ACC112 (cell line): ENCODE measurements around the gene IL4.

ENCODE experiments used
- H2AFZ ChIP-seq: fragments of 200-600 bp; sonication (generic); one replicate; pipeline ENCODE4 v1.6.0; 2017; ENCODE audit warnings: antibody characterized with exemption, low read length; ENCODE audit not compliant: unreplicated experiment
- H3K27ac ChIP-seq: fragments of 200-600 bp; sonication (generic); 2 replicates; pipeline ENCODE4 v1.5.1; 2014; ENCODE audit warnings: low read depth, mild to moderate bottlenecking, antibody characterized with exemption, low read length, moderate library complexity
- H3K27me3 ChIP-seq: fragments of 200-600 bp; sonication (generic); 2 replicates; pipeline ENCODE4 v1.6.1; 2014; ENCODE audit warnings: mild to moderate bottlenecking, antibody characterized with exemption, low read length, moderate library complexity, mixed read lengths; ENCODE audit not compliant: insufficient read depth
- H3K36me3 ChIP-seq: fragments of 200-600 bp; sonication (generic); 2 replicates; pipeline ENCODE4 v1.6.1; 2016; ENCODE audit warnings: mild to moderate bottlenecking, antibody characterized with exemption, low read length, moderate library complexity, mixed read lengths; ENCODE audit not compliant: insufficient read depth
- H3K4me1 ChIP-seq: fragments of 200-600 bp; sonication (generic); one replicate; pipeline ENCODE4 v1.6.1; 2016; ENCODE audit warnings: low read length, mixed read lengths; ENCODE audit not compliant: insufficient read depth, unreplicated experiment, control insufficient read depth
- H3K4me3 ChIP-seq: fragments of 200-600 bp; sonication (generic); 2 replicates; pipeline ENCODE4 v1.5.1; 2014; ENCODE audit warnings: mild to moderate bottlenecking, low read depth, low read length
- H3K79me2 ChIP-seq: fragments of 200-600 bp; sonication (generic); one replicate; pipeline ENCODE4 v1.6.0; 2016; ENCODE audit warnings: low read length; ENCODE audit not compliant: control insufficient read depth, unreplicated experiment, insufficient read depth

The IL4 gene

GRCh38 chr5:132666310-132667123 is 7.3 kb upstream of the IL4 start:
- no peaks in the 10 kb centered on the region for H3K27me3 ChIP-seq
- no peak overlapping the region for H2AFZ ChIP-seq
- H3K79me2 ChIP-seq, result no peaks in the 10 kb centered on the region
- H3K27ac ChIP-seq, result no peak overlapping the region
- no peaks in the 10 kb centered on the region for H3K36me3 ChIP-seq
- no peak overlapping the region for H3K4me3 ChIP-seq
- H3K4me1 ChIP-seq, result no peaks in the 10 kb centered on the region

DNA sequence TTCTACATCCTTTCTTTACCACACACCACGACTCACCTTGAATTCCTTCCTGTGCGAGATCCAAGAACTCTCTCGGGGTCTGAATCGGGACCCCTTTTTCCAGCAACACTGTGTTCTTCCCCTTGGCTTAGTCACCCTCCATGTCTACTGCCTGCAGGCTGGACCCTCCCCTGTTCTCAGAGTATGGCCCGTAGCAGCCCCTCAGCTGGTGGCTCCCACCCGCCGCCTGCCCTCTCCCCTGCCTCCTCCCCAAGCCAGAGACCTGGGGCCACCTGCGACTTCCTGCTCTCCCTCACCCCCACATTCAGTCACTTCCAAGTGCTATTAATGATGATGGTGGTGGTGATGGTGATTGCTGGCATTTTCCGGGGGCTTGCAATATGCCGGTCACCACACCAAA is 6.5 kb upstream of the IL4 start:
- Histone ChIP-seq H3K79me2 (no peaks in the 10 kb centered on the region), H2AFZ (no peak overlapping the region), H3K4me1 (no peaks in the 10 kb centered on the region), H3K4me3 (no peak overlapping the region), H3K27ac (no peak overlapping the region), H3K36me3 (no peaks in the 10 kb centered on the region), H3K27me3 (no peaks in the 10 kb centered on the region)

- Histone ChIP-seq H3K27ac (no peak overlapping the region), H3K27me3 (no peaks in the 10 kb centered on the region), H3K36me3 (no peaks in the 10 kb centered on the region), H3K4me3 (no peak overlapping the region), H3K4me1 (no peaks in the 10 kb centered on the region), H2AFZ (no peak overlapping the region), H3K79me2 (no peaks in the 10 kb centered on the region)
Observed at GRCh38 chr5:132667761-132668705, 5.8 kb upstream of the IL4 start.

- Histone ChIP-seq H3K36me3 (no peaks in the 10 kb centered on the region), H3K4me3 (no peak overlapping the region), H3K4me1 (no peaks in the 10 kb centered on the region), H3K79me2 (no peaks in the 10 kb centered on the region), H2AFZ (no peak overlapping the region), H3K27me3 (no peaks in the 10 kb centered on the region), H3K27ac (no peak overlapping the region)
Observed at GRCh38 chr5:132668706-132669454, 4.9 kb upstream of the IL4 start.

DNA sequence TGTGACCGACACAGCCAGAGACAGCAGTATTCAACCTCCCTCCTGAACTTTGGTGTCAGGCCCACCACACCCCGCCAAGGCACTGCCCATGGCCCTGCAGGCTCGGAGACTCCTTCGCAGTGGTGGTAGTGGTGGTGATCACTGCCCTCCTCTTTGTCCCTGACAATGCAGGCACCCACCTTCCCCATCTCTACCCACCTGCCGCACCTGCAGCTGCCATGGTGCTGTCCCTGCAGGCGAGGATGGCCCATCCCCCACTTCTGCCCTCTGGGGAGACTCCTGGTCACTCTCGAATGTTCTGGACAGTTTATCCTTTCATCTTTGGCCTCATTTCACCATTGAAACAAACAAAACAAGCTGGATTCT is 4.4 kb upstream of the IL4 start:
- no peak overlapping the region for H3K4me3 ChIP-seq
- H3K36me3 ChIP-seq, result no peaks in the 10 kb centered on the region
- H3K4me1 ChIP-seq, result peaks cover 6% of the 10 kb centered on the region
- H3K79me2 ChIP-seq, result no peaks in the 10 kb centered on the region
- H3K27ac ChIP-seq, result no peak overlapping the region
- H2AFZ ChIP-seq, result no peak overlapping the region
- no peaks in the 10 kb centered on the region for H3K27me3 ChIP-seq

- peaks cover 12% of the 10 kb centered on the region for H3K4me1 ChIP-seq
Observed at GRCh38 chr5:132669966-132670882, 3.6 kb upstream of the IL4 start.

GRCh38 chr5:132671000-132671399 is 2.8 kb upstream of the IL4 start:
- no peaks in the 10 kb centered on the region for H3K36me3 ChIP-seq
- no peaks in the 10 kb centered on the region for H3K27me3 ChIP-seq
- H3K4me3 ChIP-seq, result no peak overlapping the region
- no peak overlapping the region for H2AFZ ChIP-seq
- H3K79me2 ChIP-seq, result no peaks in the 10 kb centered on the region
- no peak overlapping the region for H3K27ac ChIP-seq
- peaks cover 13% of the 10 kb centered on the region for H3K4me1 ChIP-seq

More at GRCh38 chr5:132669966-132670882, 3.6 kb upstream of the IL4 start:
- Histone ChIP-seq H3K27me3 (no peaks in the 10 kb centered on the region), H3K79me2 (no peaks in the 10 kb centered on the region), H2AFZ (no peak overlapping the region), H3K4me3 (no peak overlapping the region), H3K27ac (no peak overlapping the region), H3K36me3 (no peaks in the 10 kb centered on the region)

DNA sequence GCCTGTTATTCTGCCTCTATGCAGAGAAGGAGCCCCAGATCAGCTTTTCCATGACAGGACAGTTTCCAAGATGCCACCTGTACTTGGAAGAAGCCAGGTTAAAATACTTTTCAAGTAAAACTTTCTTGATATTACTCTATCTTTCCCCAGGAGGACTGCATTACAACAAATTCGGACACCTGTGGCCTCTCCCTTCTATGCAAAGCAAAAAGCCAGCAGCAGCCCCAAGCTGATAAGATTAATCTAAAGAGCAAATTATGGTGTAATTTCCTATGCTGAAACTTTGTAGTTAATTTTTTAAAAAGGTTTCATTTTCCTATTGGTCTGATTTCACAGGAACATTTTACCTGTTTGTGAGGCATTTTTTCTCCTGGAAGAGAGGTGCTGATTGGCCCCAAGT is 301 bp upstream of the IL4 start:
- Histone ChIP-seq H3K4me3 (no peak overlapping the region), H3K36me3 (no peaks in the 10 kb centered on the region), H2AFZ (no peak overlapping the region), H3K4me1 (peaks cover 28% of the 10 kb centered on the region), H3K27ac (no peak overlapping the region), H3K79me2 (no peaks in the 10 kb centered on the region), H3K27me3 (no peaks in the 10 kb centered on the region)

DNA sequence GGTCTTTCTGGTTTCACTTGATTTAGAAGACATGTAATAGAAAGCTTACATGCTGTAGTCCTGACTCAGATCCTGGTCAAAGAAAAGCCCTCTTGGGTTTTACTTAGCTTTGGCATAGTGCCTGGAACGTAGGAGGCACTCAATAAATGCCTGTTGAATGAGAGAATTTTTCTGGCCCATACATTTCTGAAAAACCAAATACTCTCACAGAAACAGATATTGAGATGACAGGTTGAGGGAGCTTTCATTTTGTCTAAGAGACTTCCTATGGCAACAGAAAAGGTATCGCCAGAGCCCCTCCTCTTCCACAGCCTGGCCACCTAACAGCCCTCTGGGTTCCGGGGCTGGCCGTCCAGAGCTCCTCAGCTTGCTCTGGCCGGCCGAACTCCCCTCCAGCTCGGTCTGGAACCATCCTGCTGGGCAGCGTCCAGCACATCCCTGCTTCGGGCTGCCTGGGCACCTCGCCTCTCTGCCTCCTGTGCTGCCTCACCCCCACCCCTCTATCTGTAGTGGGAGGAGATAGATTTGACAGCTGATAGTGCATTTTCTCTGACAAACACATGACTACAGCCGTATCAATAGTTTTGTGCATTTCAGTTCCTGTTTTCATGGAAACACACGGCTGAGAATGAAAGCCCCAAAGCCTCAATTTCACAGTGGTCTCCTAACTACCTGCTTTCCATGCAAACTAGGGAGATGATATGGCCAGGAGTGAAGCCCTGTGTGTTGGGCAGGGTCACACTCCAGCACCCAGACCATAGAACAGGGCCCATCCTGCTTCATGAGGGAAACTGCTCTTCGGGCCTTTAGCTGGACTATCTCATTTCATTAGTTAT is 1.1 kb downstream of the IL4 start:
- no peaks in the 10 kb centered on the region for H3K79me2 ChIP-seq
- H3K36me3 ChIP-seq, result no peaks in the 10 kb centered on the region
- H2AFZ ChIP-seq, result peak overlapping the region; percentile 89
- peak overlapping the region; percentile 63 for H3K27ac ChIP-seq
- H3K4me1 ChIP-seq, result peaks cover 28% of the 10 kb centered on the region
- peak overlapping the region; percentile 23 for H3K4me3 ChIP-seq
- no peaks in the 10 kb centered on the region for H3K27me3 ChIP-seq
